H1 (cell line): ENCODE results near the gene CAMKMT. TPM values are rescaled to one million over a fixed set of nuclear protein-coding genes. Genes with fewer than 3 reads are reported as not detected.

ENCODE experiments used
- CBX8 ChIP-seq: fragments of 300-800, 300-1000 bp; sonication (generic); IDR thresholded peaks from 2 replicates; pipeline ENCODE4 v1.7.1; 2016; ENCODE audit warnings: low read depth, low read length, borderline replicate concordance
- CHD7 ChIP-seq: fragments of 300-600 bp; sonication (generic); IDR thresholded peaks from 2 replicates; pipeline ENCODE4 v1.7.1; 2012; ENCODE audit warnings: low read length, moderate library complexity, mild to moderate bottlenecking, inconsistent platforms; ENCODE audit not compliant: insufficient replicate concordance
- CTBP2 ChIP-seq: IDR thresholded peaks from 2 replicates; pipeline ENCODE4 v1.7.0; 2011; ENCODE audit warnings: borderline replicate concordance, mild to moderate bottlenecking, moderate library complexity, mixed read lengths, low read length; ENCODE audit not compliant: insufficient read depth, insufficient read length
- NANOG ChIP-seq: IDR thresholded peaks from 2 replicates; pipeline ENCODE4 v1.6.1; 2011; ENCODE audit warnings: low read length, low read depth, mild to moderate bottlenecking, inconsistent platforms; ENCODE audit not compliant: insufficient read depth, poor library complexity, severe bottlenecking
- POLR2AphosphoS5 ChIP-seq: IDR thresholded peaks from 2 replicates; pipeline ENCODE4 v1.6.1; 2011; ENCODE audit warnings: low read depth, low read length
- RAD21 ChIP-seq, 2 experiments: IDR thresholded peaks in 1 of 2; conservative IDR thresholded peaks in 1 of 2; 2 replicates each; pipeline ENCODE4 v1.6.1; 2011; ENCODE audit warnings: low read depth in 2 of 2, low read length in 2 of 2, improper control_type of control experiment in 1 of 2, inconsistent platforms in 1 of 2, mild to moderate bottlenecking in 1 of 2, moderate library complexity in 1 of 2
- RNF2 ChIP-seq: fragments of 200-900, 300-1000 bp; sonication (generic); IDR thresholded peaks from 2 replicates; pipeline ENCODE4 v1.7.1; 2016; ENCODE audit warnings: borderline replicate concordance, low read depth, mild to moderate bottlenecking, antibody characterized with exemption, low read length; ENCODE audit not compliant: poor library complexity, severe bottlenecking; ENCODE audit errors: missing control alignments
- SIX5 ChIP-seq: IDR thresholded peaks from 2 replicates; pipeline ENCODE4 v1.6.1; 2011; ENCODE audit warnings: mild to moderate bottlenecking, low read depth, low read length
- TEAD4 ChIP-seq: IDR thresholded peaks from 2 replicates; pipeline ENCODE4 v1.6.1; 2012; ENCODE audit warnings: low read depth, low read length, inconsistent platforms, mixed read lengths
- ZNF274 ChIP-seq: IDR thresholded peaks from 2 replicates; pipeline ENCODE4 v1.7.0; 2012; ENCODE audit warnings: low read length, borderline replicate concordance; ENCODE audit errors: extremely low read depth
- polyA plus RNA-seq, 7 experiments: library from polyadenylated mRNA; depleted of rRNA in 3 of 7; stranded (reverse) in 5 of 7; unstranded in 2 of 7; fragments of >200 nt in 5 of 7; fragments of 200-250 nt in 2 of 7; gene quantifications; 1 replicate in 5 of 7; 2 replicates in 1 of 7; 4 replicates in 1 of 7; pipeline versions ENCODE4 v1.2.1 to v1.2.3, GENCODE V29; 2011 to 2013; ENCODE audit warnings: missing spikeins in 2 of 7, mixed read lengths in 2 of 7
- total RNA-seq: library from RNA; stranded (reverse); fragmentation: NEBNext Ultra II Directional; extraction: Animal tissue kit (Norgen Biotek cat#: 25700); gene quantifications from 2 replicates; pipeline ENCODE4 v1.2.1, GENCODE V29; 2021

The CAMKMT gene
- total and polyA plus RNA-seq, 2 of the 8 experiments (the other 6 are each of a cell fraction or from before 2014, with no cell fraction given) = 14.7 to 22.4 TPM

- TF ChIP-seq CHD7 (no peak), CBX8 (no peak), RAD21 (IDR thresholded peaks at IDR 0.05 in 1 of 2, conservative IDR thresholded peaks at IDR 0.05 in 1 of 2; ENCODE audit: low read depth in 2 of 2, low read length in 2 of 2) (no peak), POLR2AphosphoS5 (no peak), CTBP2 (no peak), RNF2 (no peak), SIX5 (no peak), NANOG (no peak), ZNF274 (no peak), TEAD4 (no peak)
Measured at GRCh38 chr2:44537264-44537663, 175.5 kb downstream of the CAMKMT start (continued).
